Type B pancreatic cell (in vitro differentiated cells): ENCODE results near the gene LDLRAD3. TPM values are rescaled to one million over a fixed set of nuclear protein-coding genes. Genes with fewer than 3 reads are reported as not detected.

Experiments used
- DNase-seq: peaks from one replicate; pipeline ENCODE4 v3.0.0; 2021; ENCODE audit warnings: mixed read lengths; ENCODE audit not compliant: unreplicated experiment; ENCODE audit errors: extremely low spot score
- H3K27ac Mint-ChIP-seq: 2 replicates; pipeline ENCODE4 v1.8.0; 2021; ENCODE audit warnings: mild to moderate bottlenecking, mixed read lengths
- H3K27me3 Mint-ChIP-seq: 2 replicates; pipeline ENCODE4 v1.8.0; 2021; ENCODE audit warnings: mixed read lengths
- H3K36me3 Mint-ChIP-seq: 2 replicates; pipeline ENCODE4 v1.8.0; 2021; ENCODE audit warnings: mixed read lengths
- H3K4me1 Mint-ChIP-seq: one replicate; pipeline ENCODE4 v1.8.0; 2021; ENCODE audit warnings: mixed read lengths; ENCODE audit not compliant: unreplicated experiment
- H3K4me3 Mint-ChIP-seq: 2 replicates; pipeline ENCODE4 v1.8.0; 2021; ENCODE audit warnings: mild to moderate bottlenecking, mixed read lengths
- H3K9me3 Mint-ChIP-seq: 2 replicates; pipeline ENCODE4 v1.8.0; 2021; ENCODE audit warnings: mixed read lengths
- CTCF ChIP-seq: fragments of 200-600 bp; sonication (generic); conservative IDR thresholded peaks from 2 replicates; pipeline ENCODE4 v1.5.0; 2021; ENCODE audit warnings: antibody characterized with exemption, mild to moderate bottlenecking
- total RNA-seq: library from RNA; stranded (reverse); gene quantifications from 2 replicates; pipeline ENCODE4 v1.2.1, GENCODE V29; 2021; ENCODE audit warnings: low replicate concordance

The LDLRAD3 gene
- total RNA-seq, 1 donor from 2014 or later: 20.7 TPM

GRCh38 chr11:35950082-35950481, 6.2 kb downstream of the LDLRAD3 start:
- no peak for DNase-seq
- Mint-ChIP-seq H3K9me3 (no peaks in the 10 kb centered on the region), H3K27me3 (peaks cover 3% of the 10 kb centered on the region), H3K36me3 (no peaks in the 10 kb centered on the region), H3K27ac (no peak overlapping the region), H3K4me1 (peaks cover 43% of the 10 kb centered on the region), H3K4me3 (no peak overlapping the region)
- TF ChIP-seq CTCF: no peak

GRCh38 chr11:35951680-35952079, 7.8 kb downstream of the LDLRAD3 start:
- no peak for TF ChIP-seq CTCF
- H3K9me3 Mint-ChIP-seq: no peaks in the 10 kb centered on the region
- DNase-seq: no peak
- no peak overlapping the region for H3K4me3 Mint-ChIP-seq
- no peaks in the 10 kb centered on the region for H3K36me3 Mint-ChIP-seq
- no peak overlapping the region for H3K27ac Mint-ChIP-seq
- peaks cover 27% of the 10 kb centered on the region for H3K4me1 Mint-ChIP-seq
- H3K27me3 Mint-ChIP-seq: no peaks in the 10 kb centered on the region

- Mint-ChIP-seq H3K36me3 (no peaks in the 10 kb centered on the region), H3K4me1 (peaks cover 25% of the 10 kb centered on the region), H3K4me3 (no peak overlapping the region), H3K9me3 (no peaks in the 10 kb centered on the region), H3K27me3 (no peaks in the 10 kb centered on the region), H3K27ac (no peak overlapping the region)
- no peak for DNase-seq
- no peak for TF ChIP-seq CTCF
Observed at GRCh38 chr11:35953081-35953760, 9.4 kb downstream of the LDLRAD3 start.

GRCh38 chr11:35954205-35954604, 10.3 kb downstream of the LDLRAD3 start:
- H3K4me3 Mint-ChIP-seq: no peak overlapping the region
- no peak for TF ChIP-seq CTCF
- no peak overlapping the region for H3K27ac Mint-ChIP-seq
- no peaks in the 10 kb centered on the region for H3K36me3 Mint-ChIP-seq
- no peaks in the 10 kb centered on the region for H3K27me3 Mint-ChIP-seq
- DNase-seq: no peak
- H3K9me3 Mint-ChIP-seq: no peaks in the 10 kb centered on the region
- H3K4me1 Mint-ChIP-seq: peaks cover 24% of the 10 kb centered on the region

- Mint-ChIP-seq H3K27me3 (no peaks in the 10 kb centered on the region), H3K36me3 (no peaks in the 10 kb centered on the region), H3K4me3 (no peak overlapping the region), H3K27ac (no peak overlapping the region), H3K9me3 (no peaks in the 10 kb centered on the region), H3K4me1 (peaks cover 19% of the 10 kb centered on the region)
- no peak for TF ChIP-seq CTCF
- no peak for DNase-seq
Observed at GRCh38 chr11:35955636-35956035, 11.8 kb downstream of the LDLRAD3 start.
